MCF 10A (cell line): ENCODE measurements around the gene P2RX3. TPM values are rescaled to one million over a fixed set of nuclear protein-coding genes. Genes with fewer than 3 reads are reported as not detected.

Experiments
- BruUV-seq: library from RNA; stranded (reverse); fragments of 400-500 nt; replicated peaks from 2 replicates; lab custom pipeline; 2021; lab: Mats Ljungman, UMichigan
- CTCF ChIA-PET: fragments of 300-600 bp; sonication (Branson Sonifier 250); formaldehyde crosslinking; extraction: SDS; loops from one replicate; lab custom pipeline; 2021; ENCODE audit warnings: antibody characterized with exemption, inconsistent platforms; lab: Yijun Ruan, JAX
- POLR2A ChIA-PET: fragments of 300-600, 350-650 bp; sonication (Branson Sonifier 250); formaldehyde crosslinking; extraction: SDS; loops from one replicate; lab custom pipeline; 2020; ENCODE audit warnings: antibody characterized with exemption, inconsistent platforms; lab: Yijun Ruan, JAX
- DNase-seq: peaks from one replicate; pipeline ENCODE4 v3.0.0-alpha.2; 2018; ENCODE audit not compliant: unreplicated experiment
- H3K27ac Mint-ChIP-seq: one replicate; pipeline ENCODE4 v1.8.0; 2022; ENCODE audit warnings: mild to moderate bottlenecking, low read depth, mixed read lengths; ENCODE audit not compliant: unreplicated experiment
- H3K27me3 Mint-ChIP-seq: one replicate; pipeline ENCODE4 v1.8.0; 2022; ENCODE audit warnings: mixed read lengths; ENCODE audit not compliant: insufficient read depth, unreplicated experiment
- H3K36me3 Mint-ChIP-seq: one replicate; pipeline ENCODE4 v1.8.0; 2022; ENCODE audit warnings: mild to moderate bottlenecking, moderate library complexity, mixed read lengths; ENCODE audit not compliant: insufficient read depth, unreplicated experiment
- H3K4me1 Mint-ChIP-seq: one replicate; pipeline ENCODE4 v1.8.0; 2022; ENCODE audit warnings: mixed read lengths; ENCODE audit not compliant: insufficient read depth, unreplicated experiment
- H3K4me3 Mint-ChIP-seq: one replicate; pipeline ENCODE4 v1.8.0; 2022; ENCODE audit warnings: mild to moderate bottlenecking, moderate library complexity, mixed read lengths; ENCODE audit not compliant: unreplicated experiment
- H3K9me3 Mint-ChIP-seq: one replicate; pipeline ENCODE4 v1.8.0; 2022; ENCODE audit warnings: mixed read lengths; ENCODE audit not compliant: unreplicated experiment
- intact Hi-C: fragments of 100-400 bp; cut with micrococcal nuclease; formaldehyde crosslinking; loops from 2 replicates; pipeline ENCODE4 v1.14.1; 2022
- total RNA-seq: library from RNA; stranded (reverse); gene quantifications from 2 replicates; pipeline ENCODE4 v1.2.3, GENCODE V29; 2022
- TF ChIP-seq, protein P1 (sequence below): fragments of 200-600 bp; IDR thresholded peaks from one replicate; pipeline ENCODE4 v1.8.0; 2022; ENCODE audit warnings: antibody characterized with exemption, mild to moderate bottlenecking; ENCODE audit not compliant: unreplicated experiment

The P2RX3 gene
- total RNA-seq, 1 experiment from 2014 or later: not detected

DNA sequence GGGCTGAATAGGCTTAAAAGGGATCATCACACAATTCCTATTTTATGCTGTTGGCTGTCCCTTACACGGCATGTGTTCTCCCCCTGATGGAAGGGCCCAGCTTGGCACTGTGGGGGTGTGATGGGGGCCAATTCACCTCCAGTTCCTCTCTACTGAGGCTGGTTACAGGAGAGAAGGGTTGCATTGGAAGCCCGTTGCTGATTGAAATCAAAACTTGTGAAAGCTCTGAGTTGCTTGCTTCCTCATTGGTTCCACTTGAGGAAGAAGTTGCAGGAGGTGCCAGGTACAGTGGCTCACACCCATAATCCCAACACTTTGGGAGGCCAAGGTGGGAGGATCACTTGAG, 65.6 kb downstream of the P2RX3 start:
- DNase-seq: no peak
- H3K4me1 Mint-ChIP-seq: peaks cover 6% of the 10 kb centered on the region
- ChIA-PET POLR2A (no interaction called here), CTCF (interaction anchor here (1.2 kb wide), 1 partner anchor 356 kb away, joined by 3 read pairs; no protein-coding TSS in a partner anchor)
- intact Hi-C loops: no loop called here
- H3K27me3 Mint-ChIP-seq: no peaks in the 10 kb centered on the region
- no peak overlapping the region for H3K27ac Mint-ChIP-seq
- no TSS peak for BruUV-seq
- TF ChIP-seq, protein P1, sequence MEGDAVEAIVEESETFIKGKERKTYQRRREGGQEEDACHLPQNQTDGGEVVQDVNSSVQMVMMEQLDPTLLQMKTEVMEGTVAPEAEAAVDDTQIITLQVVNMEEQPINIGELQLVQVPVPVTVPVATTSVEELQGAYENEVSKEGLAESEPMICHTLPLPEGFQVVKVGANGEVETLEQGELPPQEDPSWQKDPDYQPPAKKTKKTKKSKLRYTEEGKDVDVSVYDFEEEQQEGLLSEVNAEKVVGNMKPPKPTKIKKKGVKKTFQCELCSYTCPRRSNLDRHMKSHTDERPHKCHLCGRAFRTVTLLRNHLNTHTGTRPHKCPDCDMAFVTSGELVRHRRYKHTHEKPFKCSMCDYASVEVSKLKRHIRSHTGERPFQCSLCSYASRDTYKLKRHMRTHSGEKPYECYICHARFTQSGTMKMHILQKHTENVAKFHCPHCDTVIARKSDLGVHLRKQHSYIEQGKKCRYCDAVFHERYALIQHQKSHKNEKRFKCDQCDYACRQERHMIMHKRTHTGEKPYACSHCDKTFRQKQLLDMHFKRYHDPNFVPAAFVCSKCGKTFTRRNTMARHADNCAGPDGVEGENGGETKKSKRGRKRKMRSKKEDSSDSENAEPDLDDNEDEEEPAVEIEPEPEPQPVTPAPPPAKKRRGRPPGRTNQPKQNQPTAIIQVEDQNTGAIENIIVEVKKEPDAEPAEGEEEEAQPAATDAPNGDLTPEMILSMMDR: no peak
- H3K4me3 Mint-ChIP-seq: no peak overlapping the region
- peaks cover 35% of the 10 kb centered on the region for H3K36me3 Mint-ChIP-seq
- H3K9me3 Mint-ChIP-seq: no peaks in the 10 kb centered on the region

DNA sequence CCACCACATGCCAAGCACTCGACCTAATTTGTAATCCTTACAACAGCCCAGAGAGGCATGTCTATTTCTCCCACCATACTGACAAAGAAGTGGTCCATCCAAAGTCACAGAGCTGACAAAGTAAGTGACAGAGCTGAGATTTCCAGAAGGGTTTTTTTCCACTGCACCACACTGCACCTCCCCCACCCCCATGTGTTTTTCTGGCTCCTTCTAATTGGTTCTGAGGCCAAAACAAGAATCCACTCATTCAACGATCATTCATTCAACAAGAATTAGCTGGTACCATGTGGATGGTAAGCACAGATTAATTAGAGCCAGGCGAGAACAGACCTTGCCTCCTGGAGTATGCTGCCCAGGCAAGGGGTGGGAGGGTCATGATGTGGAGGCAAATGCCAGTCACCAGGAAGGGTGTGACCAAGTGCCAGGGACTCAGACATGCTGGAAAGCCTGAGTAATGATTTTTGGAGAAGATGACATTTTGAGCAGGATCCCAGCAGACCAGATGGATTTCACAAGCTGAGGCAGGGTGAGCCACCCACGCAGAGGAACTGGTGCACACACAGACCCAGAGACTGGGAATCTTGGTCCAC, 67.2 kb downstream of the P2RX3 start:
- POLR2A ChIA-PET: interaction anchor here (0.6 kb wide), 1 partner anchor 21 kb away, joined by 3 read pairs; no protein-coding TSS in a partner anchor
- intact Hi-C loops: no loop called here
- H3K4me3 Mint-ChIP-seq: no peak overlapping the region
- TF ChIP-seq, protein P1: no peak
- H3K27ac Mint-ChIP-seq: no peak overlapping the region
- H3K27me3 Mint-ChIP-seq: no peaks in the 10 kb centered on the region
- no peaks in the 10 kb centered on the region for H3K9me3 Mint-ChIP-seq
- H3K36me3 Mint-ChIP-seq: peaks cover 49% of the 10 kb centered on the region
- no TSS peak for BruUV-seq
- peaks cover 10% of the 10 kb centered on the region for H3K4me1 Mint-ChIP-seq
- DNase-seq: no peak
- CTCF ChIA-PET: no interaction called here

DNA sequence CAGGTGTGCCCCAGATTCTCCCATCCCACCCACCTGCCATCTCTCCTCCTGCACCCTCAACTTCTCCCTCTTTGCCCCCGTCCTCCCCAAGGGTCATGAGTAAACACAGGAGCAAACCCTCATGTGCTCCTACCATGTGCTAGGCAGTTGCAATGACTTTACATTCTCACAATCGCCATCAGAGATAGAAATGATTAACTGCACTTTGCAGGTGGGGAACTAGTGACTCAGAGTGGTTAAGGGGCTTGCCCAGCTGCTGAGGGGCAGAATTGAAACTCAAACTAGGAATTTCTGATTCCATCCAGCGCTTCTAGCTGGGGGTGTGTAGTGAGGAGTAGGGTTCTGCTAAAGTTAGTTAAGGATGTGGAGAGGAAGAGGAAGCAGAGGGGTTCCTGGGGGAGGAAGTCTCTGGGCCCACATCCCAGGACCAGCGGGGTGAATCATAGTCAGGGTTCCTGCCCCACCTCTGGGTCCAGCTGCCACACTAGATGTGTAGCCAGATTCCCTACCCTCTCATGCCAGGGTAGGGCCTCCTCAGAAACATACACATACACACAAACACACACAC, 68.3 kb downstream of the P2RX3 start:
- intact Hi-C loops: no loop called here
- Mint-ChIP-seq H3K4me3 (no peak overlapping the region), H3K9me3 (no peaks in the 10 kb centered on the region), H3K36me3 (peaks cover 57% of the 10 kb centered on the region), H3K4me1 (peaks cover 12% of the 10 kb centered on the region), H3K27me3 (no peaks in the 10 kb centered on the region), H3K27ac (no peak overlapping the region)
- no peak for DNase-seq
- ChIA-PET CTCF (interaction anchor here (0.7 kb wide), 1 partner anchor 834 kb away, joined by 4 read pairs; no protein-coding TSS in a partner anchor), POLR2A (no interaction called here)
- TF ChIP-seq, protein P1: no peak
- BruUV-seq: no TSS peak

DNA sequence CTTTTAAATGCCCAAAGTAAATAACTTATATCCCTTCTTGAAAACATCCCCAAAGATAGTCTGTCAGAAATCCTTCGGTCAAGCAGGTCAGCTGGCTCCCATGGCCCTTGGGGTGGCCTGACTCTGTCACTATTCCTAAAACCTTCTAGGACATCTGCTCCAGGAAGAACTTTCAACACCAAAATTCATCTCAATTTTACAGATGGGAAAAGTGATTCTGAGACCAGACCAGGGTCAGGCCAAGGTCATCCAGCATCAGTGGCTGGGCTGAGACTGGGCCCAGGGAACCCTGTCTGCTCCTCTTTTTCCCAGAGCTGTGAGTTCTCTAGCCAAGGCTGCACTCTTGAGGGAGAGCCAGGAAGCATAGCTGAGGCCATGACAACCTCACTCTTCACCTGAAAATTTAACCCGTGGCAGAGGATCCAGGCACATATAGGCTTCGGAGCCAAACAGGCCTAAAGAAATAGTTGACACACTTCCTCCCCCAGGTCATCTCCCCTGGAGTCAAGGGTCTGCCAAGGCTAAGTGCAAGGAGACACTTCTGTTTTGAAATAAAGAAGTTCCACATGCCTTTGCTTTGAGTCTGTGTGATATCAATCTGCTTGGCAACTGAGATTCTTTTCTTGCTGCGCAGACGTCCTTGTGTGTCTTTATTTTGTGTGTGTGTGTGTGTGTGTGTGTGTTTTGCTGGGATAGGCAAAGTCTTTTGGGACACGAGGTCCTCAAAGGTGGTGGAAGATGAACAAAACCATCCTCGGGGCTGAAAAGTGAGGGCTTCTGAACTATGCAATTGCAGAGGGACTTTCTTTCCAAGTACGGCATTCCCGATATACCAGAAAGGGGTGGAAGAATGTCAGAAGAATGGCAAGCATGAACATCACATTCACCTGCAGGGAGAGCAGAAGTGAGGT, 69.1 kb downstream of the P2RX3 start:
- TF ChIP-seq, protein P1: no peak
- intact Hi-C loops: no loop called here
- ChIA-PET CTCF (no interaction called here), POLR2A (no interaction called here)
- TSS peak; percentile 86 for BruUV-seq
- no peak for DNase-seq
- H3K9me3 Mint-ChIP-seq: no peaks in the 10 kb centered on the region
- H3K4me3 Mint-ChIP-seq: no peak overlapping the region
- no peaks in the 10 kb centered on the region for H3K27me3 Mint-ChIP-seq
- H3K36me3 Mint-ChIP-seq: peaks cover 66% of the 10 kb centered on the region
- H3K4me1 Mint-ChIP-seq: peaks cover 12% of the 10 kb centered on the region
- H3K27ac Mint-ChIP-seq: no peak overlapping the region
